HCT116 (cell line): ENCODE results near the gene ELFN2. TPM values are rescaled to one million over a fixed set of nuclear protein-coding genes. Genes with fewer than 3 reads are reported as not detected.
A peak's percentile ranks its signal among the peaks of the same experiment; 100 is the strongest.

ENCODE experiments used
- ATAC-seq: fragments of 200-7000 bp; cut with Tn5 transposase; 2 replicates; pipeline ENCODE4 v1.9.1; 2020; ENCODE audit warnings: mild to moderate bottlenecking, moderate library complexity
- BruUV-seq: library from RNA; stranded (reverse); fragments of 400-500 nt; replicated peaks from 2 replicates; lab custom pipeline; 2021; lab: Mats Ljungman, UMichigan
- CTCF ChIA-PET: fragments of 300-600 bp; sonication (Branson Sonifier 250); formaldehyde crosslinking; loops from one replicate; lab custom pipeline; 2021; ENCODE audit warnings: antibody characterized with exemption; lab: Charles Lee
- POLR2A ChIA-PET: fragments of 300-600, 350-600 bp; sonication (Branson Sonifier 250); formaldehyde crosslinking; loops from one replicate; lab custom pipeline; 2021; ENCODE audit warnings: antibody characterized with exemption; lab: Charles Lee
- RAD21 ChIA-PET, 2 experiments: fragments of 300-600 bp; sonication (Branson Sonifier 250); formaldehyde crosslinking; loops; one replicate each; lab custom pipeline; 2023; ENCODE audit warnings: low total read pairs in 2 of 2; ENCODE audit not compliant: uncharacterized antibody in 2 of 2, unreplicated experiment in 2 of 2, low non-redundant PET in 1 of 2; lab: Charles Lee
- DNase-seq: peaks from one replicate; pipeline ENCODE4 v3.0.0-alpha.2; 2010; ENCODE audit warnings: low read depth, low spot score
- H2AFZ ChIP-seq: fragments of 200-600 bp; shearing (Covaris generic), sonication (generic); 2 replicates; pipeline ENCODE4 v1.6.1; 2017; ENCODE audit warnings: low read depth, mixed run types, mixed read lengths, antibody characterized with exemption, low read length; ENCODE audit not compliant: poor library complexity, severe bottlenecking
- H3K27ac ChIP-seq: 2 replicates; pipeline ENCODE4 v1.5.1; 2012; ENCODE audit warnings: low read depth, low read length
- H3K27me3 ChIP-seq: fragments of 200-600 bp; sonication (generic); 2 replicates; pipeline ENCODE4 v1.6.1; 2016; ENCODE audit warnings: mixed run types, low read length, mixed read lengths; ENCODE audit not compliant: insufficient read depth
- H3K36me3 ChIP-seq, 2 experiments: fragments of 200-500 bp in 1 of 2; fragments of 200-600 bp in 1 of 2; sonication (Bioruptor generic) in 1 of 2; sonication (generic) in 1 of 2; 2 replicates each; pipeline versions ENCODE4 v1.5.1 to v1.6.1; 2014 to 2016; ENCODE audit warnings: low read length in 2 of 2, inconsistent platforms in 1 of 2, mixed read lengths in 1 of 2, mixed run types in 1 of 2; ENCODE audit not compliant: insufficient read depth in 2 of 2, control insufficient read depth in 1 of 2
- H3K4me1 ChIP-seq, 2 experiments: fragments of 200-600 bp in 1 of 2; sonication (generic) in 1 of 2; 2 replicates each; pipeline versions ENCODE4 v1.5.1 to v1.6.1; 2012 to 2017; ENCODE audit warnings: low read length in 2 of 2, inconsistent platforms in 1 of 2, mild to moderate bottlenecking in 1 of 2, mixed read lengths in 1 of 2, mixed run types in 1 of 2, moderate library complexity in 1 of 2; ENCODE audit not compliant: insufficient read depth in 2 of 2, control insufficient read depth in 1 of 2
- H3K4me2 ChIP-seq: fragments of 200-600 bp; sonication (generic); 2 replicates; pipeline ENCODE4 v1.6.1; 2017; ENCODE audit warnings: mixed run types, low read length, mixed read lengths
- H3K4me3 ChIP-seq, 2 experiments: fragments of 200-600 bp in 1 of 2; sonication (generic) in 1 of 2; replicated peaks in 1 of 2; 2 replicates each; pipeline ENCODE4 v1.5.1; 2011 to 2016; ENCODE audit warnings: low read length in 2 of 2, control low read depth in 1 of 2, low read depth in 1 of 2, mild to moderate bottlenecking in 1 of 2, mixed read lengths in 1 of 2, mixed run types in 1 of 2
- H3K79me2 ChIP-seq: fragments of 200-600 bp; sonication (generic); 2 replicates; pipeline ENCODE4 v1.6.1; 2017; ENCODE audit warnings: mild to moderate bottlenecking, mixed run types, low read length, moderate library complexity, mixed read lengths; ENCODE audit not compliant: insufficient read depth
- H3K9ac ChIP-seq: fragments of 200-600 bp; sonication (generic); 2 replicates; pipeline ENCODE4 v1.6.1; 2016; ENCODE audit warnings: low read length, mixed read lengths
- H3K9me2 ChIP-seq: fragments of 200-600 bp; sonication (generic), shearing (Covaris generic); 2 replicates; pipeline ENCODE4 v1.6.1; 2017; ENCODE audit warnings: mixed run types, mild to moderate bottlenecking, moderate library complexity; ENCODE audit not compliant: insufficient read depth
- H3K9me3 ChIP-seq, 2 experiments: fragments of 200-500 bp in 1 of 2; fragments of 200-600 bp in 1 of 2; sonication (Bioruptor generic) in 1 of 2; sonication (generic) in 1 of 2; 2 replicates each; pipeline ENCODE4 v1.6.1; 2014 to 2017; ENCODE audit warnings: low read length in 2 of 2, mixed read lengths in 2 of 2, inconsistent platforms in 1 of 2, low read depth in 1 of 2, mild to moderate bottlenecking in 1 of 2, mixed run types in 1 of 2, moderate library complexity in 1 of 2; ENCODE audit not compliant: control insufficient read depth in 1 of 2, insufficient read depth in 1 of 2
- H4K20me1 ChIP-seq: fragments of 200-600 bp; sonication (generic), shearing (Covaris generic); 2 replicates; pipeline ENCODE4 v1.6.1; 2017; ENCODE audit warnings: mixed run types, mild to moderate bottlenecking, moderate library complexity; ENCODE audit not compliant: insufficient read depth
- CEBPB ChIP-seq: IDR thresholded peaks from 2 replicates; pipeline ENCODE4 v1.6.1; 2012; ENCODE audit warnings: low read depth
- EGR1 ChIP-seq: IDR thresholded peaks from 2 replicates; pipeline ENCODE4 v1.6.1; 2012; ENCODE audit warnings: low read depth
- ELF1 ChIP-seq: IDR thresholded peaks from 2 replicates; pipeline ENCODE4 v1.6.1; 2012; ENCODE audit warnings: low read depth, borderline replicate concordance
- EZH2 ChIP-seq: fragments of 200-600 bp; sonication (generic); IDR thresholded peaks from 2 replicates; pipeline ENCODE4 v1.6.1; 2017; ENCODE audit warnings: antibody characterized with exemption, mixed run types
- EZH2phosphoT487 ChIP-seq: fragments of 200-600 bp; IDR thresholded peaks from 2 replicates; pipeline ENCODE4 v1.6.1; 2018; ENCODE audit warnings: antibody characterized with exemption, borderline replicate concordance
- FOSL1 ChIP-seq: IDR thresholded peaks from 2 replicates; pipeline ENCODE4 v1.6.1; 2012; ENCODE audit warnings: low read depth
- POLR2A ChIP-seq: IDR thresholded peaks from 2 replicates; pipeline ENCODE4 v1.7.0; 2011; ENCODE audit warnings: borderline replicate concordance; ENCODE audit not compliant: insufficient read depth, insufficient read length; ENCODE audit errors: extremely low read depth
- SP1 ChIP-seq: IDR thresholded peaks from 2 replicates; pipeline ENCODE4 v1.6.1; 2012; ENCODE audit warnings: low read depth
- SRF ChIP-seq: IDR thresholded peaks from 2 replicates; pipeline ENCODE4 v1.6.1; 2012; ENCODE audit warnings: low read depth
- TCF7L2 ChIP-seq: IDR thresholded peaks from 2 replicates; pipeline ENCODE4 v1.7.0; 2011; ENCODE audit warnings: borderline replicate concordance, inconsistent platforms; ENCODE audit not compliant: insufficient read depth, insufficient read length; ENCODE audit errors: extremely low read depth
- YY1 ChIP-seq: IDR thresholded peaks from 2 replicates; pipeline ENCODE4 v1.6.1; 2011; ENCODE audit warnings: low read length, low read depth, moderate library complexity, mild to moderate bottlenecking; ENCODE audit not compliant: insufficient replicate concordance; ENCODE audit errors: extremely low read depth
- ZNF274 ChIP-seq: fragments of 200-500 bp; sonication (Bioruptor generic); IDR thresholded peaks from 2 replicates; pipeline ENCODE4 v1.6.1; 2014; ENCODE audit warnings: mild to moderate bottlenecking, low read depth, low read length, inconsistent platforms
- intact Hi-C: fragments of 100-400 bp; cut with micrococcal nuclease; formaldehyde crosslinking; loops from 2 replicates; pipeline ENCODE4 v1.10.0; 2022
- total RNA-seq: library from RNA; stranded (reverse); gene quantifications from one replicate; pipeline ENCODE4 v1.2.1, GENCODE V29; 2021; ENCODE audit not compliant: unreplicated experiment
- TF ChIP-seq, protein P1 (sequence below): IDR thresholded peaks from 2 replicates; pipeline ENCODE4 v1.6.1; 2011; ENCODE audit warnings: mild to moderate bottlenecking, low read length, moderate library complexity; ENCODE audit not compliant: insufficient replicate concordance; ENCODE audit errors: extremely low read depth
- TF ChIP-seq, protein P2 (sequence below): IDR thresholded peaks from 2 replicates; pipeline ENCODE4 v1.6.1; 2012
- TF ChIP-seq, protein P3 (sequence below): IDR thresholded peaks from 2 replicates; pipeline ENCODE4 v1.6.1; 2012; ENCODE audit warnings: low read depth

ELFN2 gene
- total RNA-seq, 1 experiment from 2014 or later = 45.4 TPM

DNA sequence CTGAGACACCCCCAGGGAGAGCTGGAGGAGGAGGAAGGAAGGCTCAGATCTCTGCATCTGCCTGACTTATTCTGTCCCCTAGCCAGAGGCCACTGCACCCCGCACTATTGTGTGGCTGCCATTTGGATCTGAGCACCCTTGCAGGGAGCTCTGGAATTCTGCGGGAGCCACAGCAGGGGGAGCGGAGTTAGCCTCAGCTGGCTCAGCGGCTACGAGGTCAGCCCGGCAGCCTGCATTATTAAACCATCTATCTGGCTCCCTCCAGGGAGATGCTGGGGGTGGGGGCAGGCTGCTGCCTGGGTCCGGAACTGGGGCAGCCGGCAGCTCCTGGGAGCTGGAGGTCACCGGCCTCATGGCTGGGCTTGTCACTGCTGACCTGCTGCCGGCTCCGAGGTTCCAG, 6.5 kb upstream of the ELFN2 start:
- no peak for ATAC-seq
- Histone ChIP-seq H3K4me2 (peak overlapping the region; percentile 60), H3K36me3 (no peaks in the 10 kb centered on the region), H3K4me1 (peaks cover 46 to 67% of the 10 kb centered on the region in 2 experiments), H3K9ac (no peak overlapping the region), H3K79me2 (no peaks in the 10 kb centered on the region), H2AFZ (no peak overlapping the region), H3K27me3 (no peaks in the 10 kb centered on the region), H3K27ac (peak overlapping the region; percentile 86), H3K9me3 (peaks cover 0 to 12% of the 10 kb centered on the region in 2 experiments; a peak in 1 of 4 replicates), H3K4me3 (no peak overlapping the region), H3K9me2 (no peaks in the 10 kb centered on the region), H4K20me1 (no peaks in the 10 kb centered on the region)
- ChIA-PET POLR2A (interaction anchor here (1.6 to 2.4 kb wide), 2 partner anchors 9 to 107 kb away, joined by 5 to 7 read pairs; no protein-coding TSS in a partner anchor), CTCF (no interaction called here), RAD21 (no interaction called here)
- intact Hi-C loops = no loop called here
- DNase-seq = no peak
- no TSS peak for BruUV-seq
- TF ChIP-seq CEBPB = no peak
- TF ChIP-seq, protein P1, sequence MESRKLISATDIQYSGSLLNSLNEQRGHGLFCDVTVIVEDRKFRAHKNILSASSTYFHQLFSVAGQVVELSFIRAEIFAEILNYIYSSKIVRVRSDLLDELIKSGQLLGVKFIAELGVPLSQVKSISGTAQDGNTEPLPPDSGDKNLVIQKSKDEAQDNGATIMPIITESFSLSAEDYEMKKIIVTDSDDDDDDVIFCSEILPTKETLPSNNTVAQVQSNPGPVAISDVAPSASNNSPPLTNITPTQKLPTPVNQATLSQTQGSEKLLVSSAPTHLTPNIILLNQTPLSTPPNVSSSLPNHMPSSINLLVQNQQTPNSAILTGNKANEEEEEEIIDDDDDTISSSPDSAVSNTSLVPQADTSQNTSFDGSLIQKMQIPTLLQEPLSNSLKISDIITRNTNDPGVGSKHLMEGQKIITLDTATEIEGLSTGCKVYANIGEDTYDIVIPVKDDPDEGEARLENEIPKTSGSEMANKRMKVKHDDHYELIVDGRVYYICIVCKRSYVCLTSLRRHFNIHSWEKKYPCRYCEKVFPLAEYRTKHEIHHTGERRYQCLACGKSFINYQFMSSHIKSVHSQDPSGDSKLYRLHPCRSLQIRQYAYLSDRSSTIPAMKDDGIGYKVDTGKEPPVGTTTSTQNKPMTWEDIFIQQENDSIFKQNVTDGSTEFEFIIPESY = no peak
- TF ChIP-seq, protein P2, sequence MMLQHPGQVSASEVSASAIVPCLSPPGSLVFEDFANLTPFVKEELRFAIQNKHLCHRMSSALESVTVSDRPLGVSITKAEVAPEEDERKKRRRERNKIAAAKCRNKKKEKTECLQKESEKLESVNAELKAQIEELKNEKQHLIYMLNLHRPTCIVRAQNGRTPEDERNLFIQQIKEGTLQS = no peak
- no peak for TF ChIP-seq EGR1
- TF ChIP-seq ELF1 = no peak
- TF ChIP-seq SRF = no peak
- TF ChIP-seq POLR2A = no peak
- TF ChIP-seq SP1 = no peak
- TF ChIP-seq, protein P3, sequence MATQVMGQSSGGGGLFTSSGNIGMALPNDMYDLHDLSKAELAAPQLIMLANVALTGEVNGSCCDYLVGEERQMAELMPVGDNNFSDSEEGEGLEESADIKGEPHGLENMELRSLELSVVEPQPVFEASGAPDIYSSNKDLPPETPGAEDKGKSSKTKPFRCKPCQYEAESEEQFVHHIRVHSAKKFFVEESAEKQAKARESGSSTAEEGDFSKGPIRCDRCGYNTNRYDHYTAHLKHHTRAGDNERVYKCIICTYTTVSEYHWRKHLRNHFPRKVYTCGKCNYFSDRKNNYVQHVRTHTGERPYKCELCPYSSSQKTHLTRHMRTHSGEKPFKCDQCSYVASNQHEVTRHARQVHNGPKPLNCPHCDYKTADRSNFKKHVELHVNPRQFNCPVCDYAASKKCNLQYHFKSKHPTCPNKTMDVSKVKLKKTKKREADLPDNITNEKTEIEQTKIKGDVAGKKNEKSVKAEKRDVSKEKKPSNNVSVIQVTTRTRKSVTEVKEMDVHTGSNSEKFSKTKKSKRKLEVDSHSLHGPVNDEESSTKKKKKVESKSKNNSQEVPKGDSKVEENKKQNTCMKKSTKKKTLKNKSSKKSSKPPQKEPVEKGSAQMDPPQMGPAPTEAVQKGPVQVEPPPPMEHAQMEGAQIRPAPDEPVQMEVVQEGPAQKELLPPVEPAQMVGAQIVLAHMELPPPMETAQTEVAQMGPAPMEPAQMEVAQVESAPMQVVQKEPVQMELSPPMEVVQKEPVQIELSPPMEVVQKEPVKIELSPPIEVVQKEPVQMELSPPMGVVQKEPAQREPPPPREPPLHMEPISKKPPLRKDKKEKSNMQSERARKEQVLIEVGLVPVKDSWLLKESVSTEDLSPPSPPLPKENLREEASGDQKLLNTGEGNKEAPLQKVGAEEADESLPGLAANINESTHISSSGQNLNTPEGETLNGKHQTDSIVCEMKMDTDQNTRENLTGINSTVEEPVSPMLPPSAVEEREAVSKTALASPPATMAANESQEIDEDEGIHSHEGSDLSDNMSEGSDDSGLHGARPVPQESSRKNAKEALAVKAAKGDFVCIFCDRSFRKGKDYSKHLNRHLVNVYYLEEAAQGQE = no peak
- TF ChIP-seq EZH2 = no peak
- no peak for TF ChIP-seq FOSL1
- TF ChIP-seq TCF7L2 = no peak
- TF ChIP-seq ZNF274 = no peak
- no peak for TF ChIP-seq YY1
- no peak for TF ChIP-seq EZH2phosphoT487
